Subcutaneous adipose tissue (tissue), 4 donors: ENCODE results near the gene ADORA2A. TPM values are rescaled to one million over a fixed set of nuclear protein-coding genes. Genes with fewer than 3 reads are reported as not detected.

Experiments
- CTCF ChIP-seq: fragments of 450-650 bp; IDR thresholded peaks from one replicate; pipeline ENCODE4 v1.5.1; 2016; ENCODE audit warnings: low read depth, mild to moderate bottlenecking, control low read depth, antibody characterized with exemption, moderate library complexity
- total RNA-seq, 4 donors: library from RNA; depleted of rRNA; stranded (reverse); fragments of >200 nt; gene quantifications; one replicate each; pipeline ENCODE4 v1.1.0, GENCODE V29; 2016

ADORA2A gene
- total RNA-seq, 4 donors from 2014 or later: 0.88 to 4.7 (median 2.2) TPM

- TF ChIP-seq CTCF: no peak
These were observed 37.7 kb upstream of the ADORA2A start for GRCh38 chr22:24389680-24390079.

- no peak for TF ChIP-seq CTCF
These were observed 37.2 kb upstream of the ADORA2A start for GRCh38 chr22:24390156-24390555.

GRCh38 chr22:24390576-24390975 lies 36.8 kb upstream of the ADORA2A start:
- TF ChIP-seq CTCF: no peak

GRCh38 chr22:24391836-24392217 lies 35.6 kb upstream of the ADORA2A start:
- no peak for TF ChIP-seq CTCF

- no peak for TF ChIP-seq CTCF
These were observed 35.0 kb upstream of the ADORA2A start for GRCh38 chr22:24392218-24392931.

- no peak for TF ChIP-seq CTCF
These were observed 34.3 kb upstream of the ADORA2A start for GRCh38 chr22:24393012-24393559.

GRCh38 chr22:24393848-24394247 lies 33.6 kb upstream of the ADORA2A start:
- TF ChIP-seq CTCF: no peak
